Measurements from ENCODE around the gene OSBP2.

Gene OSBP2

GRCh38 chr22:30857791-30858190 lies 163.1 kb downstream of the OSBP2 start:
- Histone ChIP-seq H3K9ac (ENCODE audit: low read length) (no peak overlapping the region), H3K79me2 (ENCODE audit: insufficient read depth, low read length) (no peaks in the 10 kb centered on the region), H3K27ac (ENCODE audit: low read depth, low read length, poor library complexity, severe bottlenecking) (no peak overlapping the region), H3K36me3 (ENCODE audit: insufficient read depth, low read length) (no peaks in the 10 kb centered on the region), H2AFZ (ENCODE audit: low read length) (no peak overlapping the region), H3K4me2 (ENCODE audit: low read length) (no peak overlapping the region), H3K9me3 (ENCODE audit: low read length) (no peaks in the 10 kb centered on the region), H3K27me3 (ENCODE audit: insufficient read depth, low read length) (no peaks in the 10 kb centered on the region), H3F3A (ENCODE audit: insufficient read depth, low read length) (no peaks in the 10 kb centered on the region), H3K4me3 (ENCODE audit: low read depth, low read length, poor library complexity, severe bottlenecking) (no peak overlapping the region), H3K4me1 (ENCODE audit: insufficient read depth, low read length, severe bottlenecking) (no peaks in the 10 kb centered on the region), H4K20me1 (ENCODE audit: insufficient read depth, low read length) (no peaks in the 10 kb centered on the region), H3K9me2 (ENCODE audit: low read depth, low read length) (no peaks in the 10 kb centered on the region)
- no peak for TF ChIP-seq CTCF (IDR thresholded peaks at IDR 0.05; ENCODE audit: low read length)
- no peak for TF ChIP-seq EZH2 (IDR thresholded peaks at IDR 0.05; ENCODE audit: borderline replicate concordance, low read length)

GRCh38 chr22:30858976-30859713 lies 164.5 kb downstream of the OSBP2 start:
- H3K79me2 ChIP-seq (ENCODE audit: insufficient read depth, low read length) = no peaks in the 10 kb centered on the region
- H2AFZ ChIP-seq (ENCODE audit: low read length) = no peak overlapping the region
- no peaks in the 10 kb centered on the region for H4K20me1 ChIP-seq (ENCODE audit: insufficient read depth, low read length)
- no peaks in the 10 kb centered on the region for H3K27me3 ChIP-seq (ENCODE audit: insufficient read depth, low read length)
- no peak overlapping the region for H3K4me2 ChIP-seq (ENCODE audit: low read length)
- no peaks in the 10 kb centered on the region for H3K9me3 ChIP-seq (ENCODE audit: low read length)
- H3K9ac ChIP-seq (ENCODE audit: low read length) = no peak overlapping the region
- no peaks in the 10 kb centered on the region for H3K36me3 ChIP-seq (ENCODE audit: insufficient read depth, low read length)
- H3K4me1 ChIP-seq (ENCODE audit: insufficient read depth, low read length, severe bottlenecking) = no peaks in the 10 kb centered on the region
- no peak overlapping the region for H3K4me3 ChIP-seq (ENCODE audit: low read depth, low read length, poor library complexity, severe bottlenecking)
- H3F3A ChIP-seq (ENCODE audit: insufficient read depth, low read length) = no peaks in the 10 kb centered on the region
- no peaks in the 10 kb centered on the region for H3K9me2 ChIP-seq (ENCODE audit: low read depth, low read length)
- no peak for TF ChIP-seq CTCF (IDR thresholded peaks at IDR 0.05; ENCODE audit: low read length)
- TF ChIP-seq EZH2 (IDR thresholded peaks at IDR 0.05; ENCODE audit: borderline replicate concordance, low read length) = no peak
- no peak overlapping the region for H3K27ac ChIP-seq (ENCODE audit: low read depth, low read length, poor library complexity, severe bottlenecking)

GRCh38 chr22:30859714-30860095 lies 165.0 kb downstream of the OSBP2 start:
- Histone ChIP-seq H3K27ac (ENCODE audit: low read depth, low read length, poor library complexity, severe bottlenecking) (no peak overlapping the region), H3K27me3 (ENCODE audit: insufficient read depth, low read length) (no peaks in the 10 kb centered on the region), H3K36me3 (ENCODE audit: insufficient read depth, low read length) (no peaks in the 10 kb centered on the region), H3K79me2 (ENCODE audit: insufficient read depth, low read length) (no peaks in the 10 kb centered on the region), H4K20me1 (ENCODE audit: insufficient read depth, low read length) (no peaks in the 10 kb centered on the region), H3K9ac (ENCODE audit: low read length) (no peak overlapping the region), H3K4me2 (ENCODE audit: low read length) (no peak overlapping the region), H3F3A (ENCODE audit: insufficient read depth, low read length) (no peaks in the 10 kb centered on the region), H3K4me1 (ENCODE audit: insufficient read depth, low read length, severe bottlenecking) (no peaks in the 10 kb centered on the region), H3K4me3 (ENCODE audit: low read depth, low read length, poor library complexity, severe bottlenecking) (no peak overlapping the region), H3K9me3 (ENCODE audit: low read length) (no peaks in the 10 kb centered on the region), H3K9me2 (ENCODE audit: low read depth, low read length) (no peaks in the 10 kb centered on the region), H2AFZ (ENCODE audit: low read length) (no peak overlapping the region)
- TF ChIP-seq EZH2 (IDR thresholded peaks at IDR 0.05; ENCODE audit: borderline replicate concordance, low read length) (no peak), CTCF (IDR thresholded peaks at IDR 0.05; ENCODE audit: low read length) (no peak)

All from OCI-LY1 (cell line).